ENCODE results near the gene WDR86.

Gene WDR86

GRCh38 chr7:151382079-151382885, 27.6 kb downstream of the WDR86 start:
- Mint-ChIP-seq H3K36me3 (peaks cover 14% of the 10 kb centered on the region), H3K9me3 (no peaks in the 10 kb centered on the region), H3K27ac (peak overlapping the region; percentile 95), H3K27me3 (peaks cover 8% of the 10 kb centered on the region), H3K4me3 (peak overlapping the region; percentile 82), H3K4me1 (peaks cover 11% of the 10 kb centered on the region)
- ATAC-seq (ENCODE audit: low read depth) (peak; percentile 52), DNase-seq (ENCODE audit: low spot score in 2 of 2) (peak; percentile 66 to 69)

- ATAC-seq (ENCODE audit: low read depth), result peak; percentile 79
- Mint-ChIP-seq H3K27me3 (peaks cover 6% of the 10 kb centered on the region), H3K4me1 (peaks cover 11% of the 10 kb centered on the region), H3K4me3 (peak overlapping the region; percentile 83), H3K36me3 (peaks cover 14% of the 10 kb centered on the region), H3K27ac (peak overlapping the region; percentile 95), H3K9me3 (no peaks in the 10 kb centered on the region)
- peak; percentile 72 to 75 for DNase-seq (ENCODE audit: low spot score in 2 of 2)
Measured at GRCh38 chr7:151381348-151382078, 28.3 kb downstream of the WDR86 start.

GRCh38 chr7:151381098-151381347, 28.8 kb downstream of the WDR86 start:
- peak; percentile 35 for ATAC-seq (ENCODE audit: low read depth)
- DNase-seq (ENCODE audit: low spot score in 2 of 2), result peak in 1 of 2 donors; percentile 49
- Mint-ChIP-seq H3K9me3 (no peaks in the 10 kb centered on the region), H3K4me1 (peaks cover 11% of the 10 kb centered on the region), H3K27me3 (peaks cover 6% of the 10 kb centered on the region), H3K4me3 (peak overlapping the region; percentile 83), H3K36me3 (peaks cover 14% of the 10 kb centered on the region), H3K27ac (peak overlapping the region; percentile 95)

GRCh38 chr7:151380199-151381097, 29.4 kb downstream of the WDR86 start:
- Mint-ChIP-seq H3K36me3 (peaks cover 16% of the 10 kb centered on the region), H3K27me3 (peaks cover 6% of the 10 kb centered on the region), H3K4me3 (peak overlapping the region; percentile 83), H3K27ac (peak overlapping the region; percentile 95), H3K4me1 (peaks cover 11% of the 10 kb centered on the region), H3K9me3 (no peaks in the 10 kb centered on the region)
- DNase-seq (ENCODE audit: low spot score in 2 of 2), result peak in 1 of 2 donors; percentile 18
- ATAC-seq (ENCODE audit: low read depth), result no peak

GRCh38 chr7:151379534-151380198, 30.2 kb downstream of the WDR86 start:
- peak overlapping the region; percentile 43 for H3K27ac Mint-ChIP-seq
- H3K4me3 Mint-ChIP-seq, result no peak overlapping the region

GRCh38 chr7:151379193-151379520, 30.7 kb downstream of the WDR86 start:
- H3K27ac Mint-ChIP-seq, result peak overlapping the region; percentile 43
- peaks cover 6% of the 10 kb centered on the region for H3K27me3 Mint-ChIP-seq
- DNase-seq (ENCODE audit: low spot score in 2 of 2) (no peak), ATAC-seq (ENCODE audit: low read depth) (no peak)
- no peak overlapping the region for H3K4me3 Mint-ChIP-seq
- H3K36me3 Mint-ChIP-seq, result peaks cover 24% of the 10 kb centered on the region
- H3K4me1 Mint-ChIP-seq, result peaks cover 11% of the 10 kb centered on the region
- no peaks in the 10 kb centered on the region for H3K9me3 Mint-ChIP-seq

More at GRCh38 chr7:151379534-151380198, 30.2 kb downstream of the WDR86 start:
- ATAC-seq (ENCODE audit: low read depth) (no peak), DNase-seq (ENCODE audit: low spot score in 2 of 2) (peak in 1 of 2 donors; percentile 14)
- H3K9me3 Mint-ChIP-seq, result no peaks in the 10 kb centered on the region
- peaks cover 6% of the 10 kb centered on the region for H3K27me3 Mint-ChIP-seq
- peaks cover 11% of the 10 kb centered on the region for H3K4me1 Mint-ChIP-seq
- H3K36me3 Mint-ChIP-seq, result peaks cover 22% of the 10 kb centered on the region

GRCh38 chr7:151378496-151379192, 31.2 kb downstream of the WDR86 start:
- Mint-ChIP-seq H3K27ac (peak overlapping the region; percentile 43), H3K27me3 (peaks cover 6% of the 10 kb centered on the region), H3K4me3 (no peak overlapping the region)

GRCh38 chr7:151378011-151378410, 31.8 kb downstream of the WDR86 start:
- peaks cover 6% of the 10 kb centered on the region for H3K27me3 Mint-ChIP-seq
- DNase-seq (ENCODE audit: low spot score in 2 of 2) (no peak), ATAC-seq (ENCODE audit: low read depth) (no peak)
- no peaks in the 10 kb centered on the region for H3K9me3 Mint-ChIP-seq
- H3K27ac Mint-ChIP-seq, result peak overlapping the region; percentile 43
- peaks cover 11% of the 10 kb centered on the region for H3K4me1 Mint-ChIP-seq
- no peak overlapping the region for H3K4me3 Mint-ChIP-seq
- H3K36me3 Mint-ChIP-seq, result peaks cover 24% of the 10 kb centered on the region

More at GRCh38 chr7:151378496-151379192, 31.2 kb downstream of the WDR86 start:
- H3K9me3 Mint-ChIP-seq, result no peaks in the 10 kb centered on the region
- ATAC-seq (ENCODE audit: low read depth), result no peak
- H3K4me1 Mint-ChIP-seq, result peaks cover 11% of the 10 kb centered on the region
- H3K36me3 Mint-ChIP-seq, result peaks cover 24% of the 10 kb centered on the region
- no peak for DNase-seq (ENCODE audit: low spot score in 2 of 2)

- ATAC-seq (ENCODE audit: low read depth), result no peak
- Mint-ChIP-seq H3K9me3 (no peaks in the 10 kb centered on the region), H3K27ac (peak overlapping the region; percentile 62)
Measured at GRCh38 chr7:151377406-151377805, 32.4 kb downstream of the WDR86 start.

GRCh38 chr7:151376218-151376902, 33.5 kb downstream of the WDR86 start:
- Mint-ChIP-seq H3K27ac (no peak overlapping the region), H3K36me3 (peaks cover 30% of the 10 kb centered on the region), H3K9me3 (no peaks in the 10 kb centered on the region), H3K4me1 (peaks cover 5% of the 10 kb centered on the region), H3K4me3 (no peak overlapping the region), H3K27me3 (no peaks in the 10 kb centered on the region)
- DNase-seq (ENCODE audit: low spot score in 2 of 2), result no peak
- ATAC-seq (ENCODE audit: low read depth), result no peak

More at GRCh38 chr7:151377406-151377805, 32.4 kb downstream of the WDR86 start:
- H3K27me3 Mint-ChIP-seq, result peaks cover 4% of the 10 kb centered on the region
- DNase-seq (ENCODE audit: low spot score in 2 of 2), result no peak
- H3K4me1 Mint-ChIP-seq, result peaks cover 9% of the 10 kb centered on the region
- no peak overlapping the region for H3K4me3 Mint-ChIP-seq
- peaks cover 28% of the 10 kb centered on the region for H3K36me3 Mint-ChIP-seq

GRCh38 chr7:151375530-151376217, 34.2 kb downstream of the WDR86 start:
- H3K27ac Mint-ChIP-seq, result no peak overlapping the region
- H3K27me3 Mint-ChIP-seq, result no peaks in the 10 kb centered on the region
- H3K4me1 Mint-ChIP-seq, result peaks cover under 1% of the 10 kb centered on the region
- ATAC-seq (ENCODE audit: low read depth) (no peak), DNase-seq (ENCODE audit: low spot score in 2 of 2) (no peak)
- peaks cover 30% of the 10 kb centered on the region for H3K36me3 Mint-ChIP-seq
- H3K9me3 Mint-ChIP-seq, result no peaks in the 10 kb centered on the region
- no peak overlapping the region for H3K4me3 Mint-ChIP-seq

- DNase-seq (ENCODE audit: low spot score in 2 of 2) (no peak), ATAC-seq (ENCODE audit: low read depth) (no peak)
- H3K27me3 Mint-ChIP-seq, result no peaks in the 10 kb centered on the region
- no peaks in the 10 kb centered on the region for H3K9me3 Mint-ChIP-seq
- H3K4me3 Mint-ChIP-seq, result no peak overlapping the region
- H3K27ac Mint-ChIP-seq, result no peak overlapping the region
- no peaks in the 10 kb centered on the region for H3K4me1 Mint-ChIP-seq
- peaks cover 33% of the 10 kb centered on the region for H3K36me3 Mint-ChIP-seq
Measured at GRCh38 chr7:151374726-151375125, 35.1 kb downstream of the WDR86 start.
